COLO668 (cell line): ENCODE data around the gene LANCL2.
A peak's percentile ranks its signal among the peaks of the same experiment; 100 is the strongest.

Source experiments
- DNase-seq: peaks from one replicate; lab custom pipeline; 2025; ENCODE audit not compliant: unreplicated experiment; lab: John Stamatoyannopoulos, UW

LANCL2 gene

GRCh38 chr7:55361560-55361959, 3.6 kb upstream of the LANCL2 start:
- no peak for DNase-seq

- DNase-seq: no peak
These were observed 2.2 kb upstream of the LANCL2 start for GRCh38 chr7:55362927-55363326.

- no peak for DNase-seq
These were observed 1.6 kb upstream of the LANCL2 start for GRCh38 chr7:55363386-55364170.

GRCh38 chr7:55365675-55366460, 731 bp downstream of the LANCL2 start:
- peak; percentile 96 for DNase-seq

- DNase-seq: peak; percentile 22
These were observed 1.4 kb downstream of the LANCL2 start for GRCh38 chr7:55366461-55367070.

- DNase-seq: no peak
These were observed 2.2 kb downstream of the LANCL2 start for GRCh38 chr7:55367283-55367840.

GRCh38 chr7:55369427-55370400, 4.6 kb downstream of the LANCL2 start:
- no peak for DNase-seq

- no peak for DNase-seq
These were observed 9.1 kb downstream of the LANCL2 start for GRCh38 chr7:55374213-55374612.

GRCh38 chr7:55375237-55375636, 10.1 kb downstream of the LANCL2 start:
- DNase-seq: no peak

- DNase-seq: no peak
These were observed 12.2 kb downstream of the LANCL2 start for GRCh38 chr7:55377162-55377817.

- DNase-seq: no peak
These were observed 14.1 kb downstream of the LANCL2 start for GRCh38 chr7:55379285-55379684.

GRCh38 chr7:55381189-55381588, 16.1 kb downstream of the LANCL2 start:
- no peak for DNase-seq

GRCh38 chr7:55381696-55382095, 16.6 kb downstream of the LANCL2 start:
- DNase-seq: no peak

GRCh38 chr7:55382251-55382650, 17.1 kb downstream of the LANCL2 start:
- no peak for DNase-seq

GRCh38 chr7:55386541-55386940, 21.4 kb downstream of the LANCL2 start:
- no peak for DNase-seq

- DNase-seq: no peak
These were observed 22.2 kb downstream of the LANCL2 start for GRCh38 chr7:55387062-55387965.

GRCh38 chr7:55396233-55396785, 31.2 kb downstream of the LANCL2 start:
- no peak for DNase-seq

GRCh38 chr7:55397617-55398016, 32.5 kb downstream of the LANCL2 start:
- DNase-seq: no peak

GRCh38 chr7:55400191-55400590, 35.1 kb downstream of the LANCL2 start:
- no peak for DNase-seq
